OCI-LY1 (cell line): ENCODE measurements around the gene LAMA5.

Source experiments
- H2AFZ ChIP-seq: fragments of 200-600 bp; sonication (generic), shearing (Covaris generic); 2 replicates; pipeline ENCODE4 v1.6.0; 2014; ENCODE audit warnings: antibody characterized with exemption, mild to moderate bottlenecking, low read length
- H3F3A ChIP-seq: fragments of 200-600 bp; sonication (generic), shearing (Covaris generic); 2 replicates; pipeline ENCODE4 v1.6.0; 2014; ENCODE audit warnings: mild to moderate bottlenecking, antibody characterized with exemption, low read length, moderate library complexity; ENCODE audit not compliant: insufficient read depth
- H3K27ac ChIP-seq: fragments of 200-600 bp; sonication (generic); 2 replicates; pipeline ENCODE4 v1.5.1; 2014; ENCODE audit warnings: low read length, mixed run types, mild to moderate bottlenecking, low read depth; ENCODE audit not compliant: poor library complexity, severe bottlenecking
- H3K27me3 ChIP-seq: fragments of 200-600 bp; sonication (generic); 2 replicates; pipeline ENCODE4 v1.6.0; 2014; ENCODE audit warnings: antibody characterized with exemption, mild to moderate bottlenecking, low read length, moderate library complexity; ENCODE audit not compliant: insufficient read depth
- H3K36me3 ChIP-seq: fragments of 200-600 bp; sonication (generic); 2 replicates; pipeline ENCODE4 v1.6.1; 2014; ENCODE audit warnings: mild to moderate bottlenecking, antibody characterized with exemption, low read length, moderate library complexity, mixed read lengths; ENCODE audit not compliant: insufficient read depth
- H3K4me1 ChIP-seq: fragments of 200-600 bp; sonication (generic); 2 replicates; pipeline ENCODE4 v1.5.1; 2014; ENCODE audit warnings: mild to moderate bottlenecking, low read length, moderate library complexity; ENCODE audit not compliant: insufficient read depth, severe bottlenecking
- H3K4me2 ChIP-seq: fragments of 200-600 bp; sonication (generic), shearing (Covaris generic); 2 replicates; pipeline ENCODE4 v1.6.1; 2014; ENCODE audit warnings: low read length
- H3K4me3 ChIP-seq: fragments of 200-600 bp; sonication (generic); 2 replicates; pipeline ENCODE4 v1.5.1; 2014; ENCODE audit warnings: low read length, low read depth, mild to moderate bottlenecking, mixed read lengths; ENCODE audit not compliant: poor library complexity, severe bottlenecking
- H3K79me2 ChIP-seq: fragments of 200-600 bp; shearing (Covaris generic); 2 replicates; pipeline ENCODE4 v1.6.1; 2016; ENCODE audit warnings: mixed run types, low read length, mixed read lengths; ENCODE audit not compliant: insufficient read depth
- H3K9ac ChIP-seq: fragments of 200-600 bp; sonication (generic), shearing (Covaris generic); 2 replicates; pipeline ENCODE4 v1.6.1; 2014; ENCODE audit warnings: mild to moderate bottlenecking, low read length, mixed read lengths
- H3K9me2 ChIP-seq: fragments of 200-600 bp; sonication (generic), shearing (Covaris generic); 2 replicates; pipeline ENCODE4 v1.6.1; 2014; ENCODE audit warnings: low read depth, mild to moderate bottlenecking, low read length, mixed read lengths
- H3K9me3 ChIP-seq: fragments of 200-600 bp; shearing (Covaris generic); 2 replicates; pipeline ENCODE4 v1.6.1; 2014; ENCODE audit warnings: low read length, mixed read lengths
- H4K20me1 ChIP-seq: fragments of 200-600 bp; sonication (generic), shearing (Covaris generic); 2 replicates; pipeline ENCODE4 v1.6.0; 2016; ENCODE audit warnings: mild to moderate bottlenecking, low read length; ENCODE audit not compliant: insufficient read depth
- CTCF ChIP-seq: fragments of 200-600 bp; sonication (generic), shearing (Covaris generic); IDR thresholded peaks from 2 replicates; pipeline ENCODE4 v1.5.1; 2017; ENCODE audit warnings: mild to moderate bottlenecking, antibody characterized with exemption, low read length, moderate library complexity, mixed read lengths
- EZH2 ChIP-seq: fragments of 200-600 bp; sonication (generic), shearing (Covaris generic); IDR thresholded peaks from 2 replicates; pipeline ENCODE4 v1.8.0; 2017; ENCODE audit warnings: borderline replicate concordance, mixed run types, mild to moderate bottlenecking, antibody characterized with exemption, low read length, moderate library complexity, mixed read lengths

Gene LAMA5

GRCh38 chr20:62345681-62346370 is 21.3 kb downstream of the LAMA5 start:
- Histone ChIP-seq H3K27me3 (no peaks in the 10 kb centered on the region; the same call in 1 of the 2 replicates), H3K9me2 (no peaks in the 10 kb centered on the region), H2AFZ (no peak overlapping the region), H3K79me2 (no peaks in the 10 kb centered on the region), H3F3A (no peaks in the 10 kb centered on the region), H3K4me3 (no peak overlapping the region), H3K36me3 (no peaks in the 10 kb centered on the region; the same call in 1 of the 2 replicates), H3K9ac (no peak overlapping the region), H3K9me3 (peaks cover 4% of the 10 kb centered on the region), H3K4me1 (peaks cover 16% of the 10 kb centered on the region), H4K20me1 (no peaks in the 10 kb centered on the region), H3K27ac (no peak overlapping the region), H3K4me2 (no peak overlapping the region)
- no peak for TF ChIP-seq CTCF

GRCh38 chr20:62344782-62345181 is 22.3 kb downstream of the LAMA5 start:
- H3K27ac ChIP-seq: no peak overlapping the region
- peaks cover 21% of the 10 kb centered on the region for H3K4me1 ChIP-seq
- no peaks in the 10 kb centered on the region for H4K20me1 ChIP-seq
- peaks cover 4% of the 10 kb centered on the region for H3K9me3 ChIP-seq
- H3K27me3 ChIP-seq: no peaks in the 10 kb centered on the region; the same call in 1 of the 2 replicates
- H3K9ac ChIP-seq: no peak overlapping the region
- no peaks in the 10 kb centered on the region; the same call in 1 of the 2 replicates for H3K36me3 ChIP-seq
- TF ChIP-seq CTCF (no peak), EZH2 (no peak)
- H2AFZ ChIP-seq: no peak overlapping the region
- no peaks in the 10 kb centered on the region for H3K79me2 ChIP-seq
- no peaks in the 10 kb centered on the region for H3F3A ChIP-seq
- no peaks in the 10 kb centered on the region for H3K9me2 ChIP-seq
- no peak overlapping the region for H3K4me2 ChIP-seq
- no peak overlapping the region for H3K4me3 ChIP-seq

- Histone ChIP-seq H3K36me3 (no peaks in the 10 kb centered on the region; the same call in 1 of the 2 replicates), H3K4me2 (no peak overlapping the region), H3K9ac (no peak overlapping the region), H3K4me3 (no peak overlapping the region), H3K27ac (no peak overlapping the region), H4K20me1 (no peaks in the 10 kb centered on the region), H2AFZ (no peak overlapping the region), H3K9me3 (peaks cover 4% of the 10 kb centered on the region), H3K4me1 (peaks cover 28% of the 10 kb centered on the region), H3K9me2 (no peaks in the 10 kb centered on the region), H3K79me2 (no peaks in the 10 kb centered on the region), H3F3A (peaks cover 5% of the 10 kb centered on the region; the same call in 1 of the 2 replicates), H3K27me3 (no peaks in the 10 kb centered on the region; the same call in 1 of the 2 replicates)
- no peak for TF ChIP-seq CTCF
- no peak for TF ChIP-seq EZH2
Measured at GRCh38 chr20:62344092-62344491, 23.0 kb downstream of the LAMA5 start.
